Spleen (tissue), 7 donors: ENCODE measurements around the gene CD83.
"Not testable (repeated sequence)": the region's sequence is repeated elsewhere in the genome, so short reads cannot be mapped to it uniquely, and the experiment has no call there.

Experiments
- CTCF ChIP-seq, 11 experiments: fragments of 200-600 bp in 7 of 11; fragments of 450-650 bp in 4 of 11; sonication (generic) in 4 of 11; IDR thresholded peaks in 8 of 11; conservative IDR thresholded peaks in 3 of 11; 1 replicate in 7 of 11; 2 replicates in 4 of 11; pipeline versions ENCODE4 v1.4.0 to v1.8.0; 2016 to 2021; ENCODE audit warnings: antibody characterized with exemption in 11 of 11, inconsistent platforms in 4 of 11, mild to moderate bottlenecking in 1 of 11
- POLR2A ChIP-seq, 3 donors: fragments of 450-650 bp; IDR thresholded peaks; one replicate each; pipeline ENCODE4 v1.5.1; 2017; ENCODE audit warnings: antibody characterized with exemption in 3 of 3, mild to moderate bottlenecking in 1 of 3
- POLR2AphosphoS5 ChIP-seq, 3 donors: sonication (generic); formaldehyde crosslinking; IDR thresholded peaks; one replicate each; pipeline ENCODE4 v1.5.1; 2017; ENCODE audit warnings: antibody characterized with exemption in 3 of 3
- donor health status: DM: no; HTN: no; CAD: no; lungs with moderate emphysema.
- donor health status: DM: no; HTN: no; CAD: no.
- donor health status: DM: no; HTN: no; CAD: no.

DNA sequence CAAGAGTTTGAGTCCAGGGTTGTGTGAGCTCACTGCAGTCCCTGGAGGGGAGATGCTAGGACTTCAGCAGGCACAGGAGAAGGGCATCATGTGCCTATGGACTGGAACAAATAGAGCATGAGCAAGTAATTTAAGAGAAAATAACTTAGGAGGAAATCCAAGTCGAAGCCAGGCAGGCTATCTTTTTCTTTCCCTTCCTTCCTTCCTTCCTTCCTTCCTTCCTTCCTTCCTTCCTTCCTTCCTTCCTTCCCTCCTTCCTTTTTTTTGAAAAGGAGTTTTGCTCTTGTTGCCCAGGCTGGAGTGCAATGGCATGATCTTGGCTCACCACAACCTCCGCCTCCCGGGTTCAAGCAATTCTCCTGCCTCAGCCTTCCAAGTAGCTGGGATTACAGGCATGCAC is 33.7 kb downstream of the CD83 start:
- TF ChIP-seq CTCF (IDR thresholded peaks at IDR 0.05 in 8 of 11, conservative IDR thresholded peaks at IDR 0.05 in 3 of 11); POLR2AphosphoS5 (IDR thresholded peaks at IDR 0.05); POLR2A (IDR thresholded peaks at IDR 0.05): not testable (repeated sequence)
